Mucosa of gallbladder (tissue), 1 donor: ENCODE results near the gene CREG2. TPM values are rescaled to one million over a fixed set of nuclear protein-coding genes. Genes with fewer than 3 reads are reported as not detected.

Source experiments
- DNase-seq: peaks from one replicate; pipeline ENCODE4 v3.0.0-alpha.2; 2020; ENCODE audit warnings: low spot score
- total RNA-seq: library from RNA; stranded (reverse); gene quantifications from one replicate; pipeline ENCODE4 v1.2.1, GENCODE V29; 2021
- donor health status: DM: no; HTN: no; CAD: no.

Gene CREG2
- total RNA-seq, 1 donor from 2014 or later, result 0.26 TPM

DNA sequence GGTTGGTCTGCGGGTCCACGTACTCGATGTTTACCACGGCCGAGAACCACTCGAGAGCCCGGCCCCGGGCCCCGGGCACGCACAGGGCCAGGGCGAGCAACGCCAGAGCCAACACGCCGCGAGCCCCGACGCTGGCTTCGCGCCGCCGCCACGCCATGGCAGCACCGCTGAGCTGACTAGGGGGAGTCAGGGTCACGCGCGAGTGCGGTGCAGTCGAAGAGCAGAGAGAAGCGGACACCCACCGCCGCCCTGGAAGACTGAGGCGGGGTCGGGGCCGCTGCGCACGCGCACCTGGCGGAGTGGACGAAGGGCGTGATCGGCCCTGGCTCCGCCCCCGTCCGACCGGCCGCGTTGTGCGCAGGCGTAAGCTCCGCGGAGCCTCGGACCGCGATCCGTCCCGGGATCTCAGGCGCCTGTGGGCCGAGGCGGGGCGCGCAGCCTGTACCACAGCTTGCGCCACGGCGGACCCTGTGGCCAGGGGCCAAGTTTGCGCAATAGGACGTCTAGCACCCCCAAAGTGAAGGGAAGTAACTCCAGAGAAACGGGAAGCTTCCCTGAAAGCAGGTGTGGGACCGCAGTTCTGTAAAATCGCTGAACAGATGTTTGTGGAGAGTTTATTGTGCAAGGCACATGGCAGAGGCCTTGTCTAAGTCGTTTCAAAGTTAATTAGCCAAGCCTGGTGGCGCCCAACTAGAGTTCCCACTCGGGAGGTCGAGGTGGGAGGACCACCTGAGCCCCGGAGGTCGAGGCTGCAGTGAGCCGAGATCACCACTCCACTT is 78.7 kb downstream of the CREG2 start, which contains the start of gene RNF149:
Gene RNF149, minus strand, starts transcription at position 270 of the 779 bp plus-strand sequence. Its CDS starts 113 bp downstream, at position 157.
- peak; percentile 94 for DNase-seq

GRCh38 chr2:101307950-101308431 is 79.3 kb downstream of the CREG2 start:
- DNase-seq, result peak; percentile 25

- no peak for DNase-seq
Observed at GRCh38 chr2:101307503-101307902, 79.8 kb downstream of the CREG2 start.

DNA sequence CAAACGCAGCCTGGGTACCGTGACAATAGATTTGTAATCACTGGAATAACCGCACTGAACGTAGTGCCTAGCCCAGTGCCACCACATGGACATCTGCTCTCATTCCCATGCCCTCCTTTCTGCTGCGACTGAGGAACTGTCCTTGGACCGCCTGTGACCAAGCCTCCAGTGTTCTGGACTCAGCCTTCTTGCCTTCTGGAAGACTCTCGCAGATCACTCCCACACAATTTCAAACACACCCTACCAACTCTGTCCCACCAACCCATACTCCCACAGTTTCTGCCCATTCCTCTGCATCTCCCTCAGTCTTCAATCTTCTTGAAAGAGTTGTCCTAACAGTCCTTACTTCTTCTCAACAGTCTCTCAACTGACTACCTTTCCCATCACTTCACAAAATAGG is 80.9 kb downstream of the CREG2 start:
- no peak for DNase-seq

- no peak for DNase-seq
Observed at GRCh38 chr2:101305492-101306078, 81.7 kb downstream of the CREG2 start.

- DNase-seq, result no peak
Observed at GRCh38 chr2:101305035-101305434, 82.3 kb downstream of the CREG2 start.

- no peak for DNase-seq
Observed at GRCh38 chr2:101303688-101304087, 83.6 kb downstream of the CREG2 start.

DNA sequence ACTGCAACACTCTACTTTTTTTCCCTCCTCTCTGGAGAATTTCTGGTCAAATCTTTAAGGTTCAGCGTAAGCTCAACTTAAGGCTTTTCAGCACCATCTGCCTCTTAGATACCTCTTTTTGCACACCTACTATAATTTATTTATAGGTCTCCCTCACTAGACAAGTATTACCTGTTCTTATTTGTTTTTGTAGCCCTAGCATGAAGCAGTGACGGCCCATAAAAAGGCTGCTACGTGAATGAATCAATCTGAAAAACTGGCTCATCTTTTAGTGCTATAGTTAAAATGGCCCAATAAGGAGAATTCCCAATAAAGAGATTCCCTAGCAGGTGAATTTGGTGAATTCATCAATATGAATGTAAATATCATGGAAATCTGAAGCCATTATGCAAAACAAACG is 85.3 kb downstream of the CREG2 start:
- no peak for DNase-seq

DNA sequence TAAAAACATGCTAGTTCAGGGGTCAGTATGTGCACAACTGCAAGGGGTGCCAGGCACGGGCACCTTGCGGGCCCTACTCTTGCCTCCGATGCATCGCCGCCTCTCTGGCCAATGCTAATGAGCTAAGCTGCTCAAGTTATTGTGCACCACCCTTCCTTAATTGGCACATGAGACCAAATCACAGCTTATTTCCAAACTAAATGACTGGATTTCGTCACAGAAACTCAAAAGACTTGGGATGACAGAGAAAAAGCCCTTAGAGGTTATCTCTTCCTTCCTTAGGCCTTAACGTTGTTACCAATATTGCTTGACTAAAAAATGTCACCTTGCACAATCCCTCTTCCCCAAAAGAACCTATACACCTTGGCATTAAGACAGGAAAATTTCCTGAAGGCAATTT is 86.5 kb downstream of the CREG2 start:
- no peak for DNase-seq

GRCh38 chr2:101300164-101300563 is 87.1 kb downstream of the CREG2 start:
- DNase-seq, result no peak

GRCh38 chr2:101299604-101300003 is 87.7 kb downstream of the CREG2 start:
- no peak for DNase-seq

- DNase-seq, result no peak
Observed at GRCh38 chr2:101297383-101297782, 89.9 kb downstream of the CREG2 start.

GRCh38 chr2:101296371-101296770 is 90.9 kb downstream of the CREG2 start:
- no peak for DNase-seq

DNA sequence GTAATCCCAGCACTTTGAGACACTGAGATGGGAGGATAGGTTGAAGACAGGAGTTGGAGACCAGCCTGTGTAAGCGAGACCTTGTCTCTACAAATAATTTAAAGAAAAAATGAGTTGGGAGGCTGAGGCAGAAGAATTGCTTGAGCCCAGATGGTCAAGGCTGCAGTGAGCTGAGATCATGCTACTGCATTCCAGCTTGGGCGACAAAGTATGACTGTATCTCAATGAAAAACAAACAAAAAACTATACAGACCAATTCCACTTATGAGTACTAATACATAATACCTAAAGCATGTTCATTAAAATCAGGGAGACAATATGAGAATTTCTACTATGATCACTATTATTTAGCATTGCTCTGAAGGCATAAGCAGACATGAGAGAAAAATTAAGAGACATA is 91.4 kb downstream of the CREG2 start:
- no peak for DNase-seq

Other genes with a start within 250 kb of the CREG2 start
- gene TBC1D8, start 236.1 kb downstream of the CREG2 start, total RNA-seq, result 72.1 TPM
- gene CNOT11, start 134.6 kb downstream of the CREG2 start, total RNA-seq, result 67.5 TPM
- gene RNF149, start 78.8 kb downstream of the CREG2 start, total RNA-seq, result 54.9 TPM
- 0.29 TPM for gene RFX8, start 87.6 kb upstream of the CREG2 start, total RNA-seq